ENCODE results near the gene RAX2.

DNA sequence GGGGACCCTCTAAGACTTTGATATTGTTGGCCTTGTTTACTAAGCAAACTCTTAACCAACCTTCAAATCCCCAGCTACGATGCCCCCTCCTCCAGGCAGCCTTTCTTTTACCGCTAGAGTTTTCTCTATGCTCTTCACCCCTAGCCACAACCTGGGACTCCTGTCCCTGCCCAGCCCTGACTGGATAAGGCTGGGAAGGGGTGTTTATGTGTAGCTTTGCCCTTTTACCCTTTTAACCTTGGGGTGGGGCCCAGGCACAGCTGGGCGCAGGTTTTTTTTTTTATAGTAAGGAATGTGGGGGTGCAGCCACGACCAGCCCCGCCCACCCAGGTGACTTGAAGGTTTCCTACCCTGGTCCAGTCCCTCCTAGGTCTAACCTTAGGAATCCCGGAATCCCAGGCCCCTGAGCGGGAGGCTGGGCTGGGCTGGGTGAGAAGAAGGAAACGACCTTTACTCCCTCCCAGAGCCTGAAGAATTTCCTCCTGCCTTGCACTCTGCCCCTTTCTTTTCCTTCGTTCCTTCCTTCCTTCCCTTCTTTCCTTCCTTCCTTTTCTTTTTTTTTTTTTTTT is 51.6 kb downstream of the RAX2 start:
- no peak for TF ChIP-seq EZH2 (IDR thresholded peaks at IDR 0.05; ENCODE audit: low read depth)
- TF ChIP-seq, protein P1, sequence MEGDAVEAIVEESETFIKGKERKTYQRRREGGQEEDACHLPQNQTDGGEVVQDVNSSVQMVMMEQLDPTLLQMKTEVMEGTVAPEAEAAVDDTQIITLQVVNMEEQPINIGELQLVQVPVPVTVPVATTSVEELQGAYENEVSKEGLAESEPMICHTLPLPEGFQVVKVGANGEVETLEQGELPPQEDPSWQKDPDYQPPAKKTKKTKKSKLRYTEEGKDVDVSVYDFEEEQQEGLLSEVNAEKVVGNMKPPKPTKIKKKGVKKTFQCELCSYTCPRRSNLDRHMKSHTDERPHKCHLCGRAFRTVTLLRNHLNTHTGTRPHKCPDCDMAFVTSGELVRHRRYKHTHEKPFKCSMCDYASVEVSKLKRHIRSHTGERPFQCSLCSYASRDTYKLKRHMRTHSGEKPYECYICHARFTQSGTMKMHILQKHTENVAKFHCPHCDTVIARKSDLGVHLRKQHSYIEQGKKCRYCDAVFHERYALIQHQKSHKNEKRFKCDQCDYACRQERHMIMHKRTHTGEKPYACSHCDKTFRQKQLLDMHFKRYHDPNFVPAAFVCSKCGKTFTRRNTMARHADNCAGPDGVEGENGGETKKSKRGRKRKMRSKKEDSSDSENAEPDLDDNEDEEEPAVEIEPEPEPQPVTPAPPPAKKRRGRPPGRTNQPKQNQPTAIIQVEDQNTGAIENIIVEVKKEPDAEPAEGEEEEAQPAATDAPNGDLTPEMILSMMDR (conservative IDR thresholded peaks at IDR 0.05) = no peak
